H9 (cell line): Measurements from ENCODE around the gene GGT6. TPM values are rescaled to one million over a fixed set of nuclear protein-coding genes. Genes with fewer than 3 reads are reported as not detected.

ENCODE experiments used
- DNase-seq: peaks from one replicate; pipeline ENCODE4 v3.0.0-alpha.2; 2017
- H2AFZ ChIP-seq: one replicate; pipeline ENCODE4 v1.6.1; 2013; ENCODE audit warnings: mild to moderate bottlenecking, low read length, control low read depth, moderate library complexity
- H2AK5ac ChIP-seq: 2 replicates; pipeline ENCODE4 v1.6.1; 2013; ENCODE audit warnings: low read length, control low read depth, mixed read lengths; ENCODE audit not compliant: insufficient read length
- H2BK120ac ChIP-seq: one replicate; pipeline ENCODE4 v1.6.1; 2013; ENCODE audit warnings: low read depth, mild to moderate bottlenecking, low read length, control low read depth, inconsistent platforms; ENCODE audit not compliant: poor library complexity, severe bottlenecking
- H2BK12ac ChIP-seq: 2 replicates; pipeline ENCODE4 v1.6.1; 2013; ENCODE audit warnings: low read length, control low read depth, mixed read lengths, low read depth; ENCODE audit not compliant: insufficient read length
- H2BK15ac ChIP-seq: 2 replicates; pipeline ENCODE4 v1.6.1; 2013; ENCODE audit warnings: low read depth, low read length, control low read depth
- H2BK20ac ChIP-seq: one replicate; pipeline ENCODE4 v1.6.1; 2013; ENCODE audit warnings: low read depth, mild to moderate bottlenecking, low read length, control low read depth, inconsistent platforms; ENCODE audit not compliant: poor library complexity, severe bottlenecking
- H2BK5ac ChIP-seq: 2 replicates; pipeline ENCODE4 v1.6.1; 2013; ENCODE audit warnings: low read length, control low read depth, mixed read lengths; ENCODE audit not compliant: insufficient read length
- H3K14ac ChIP-seq: 2 replicates; pipeline ENCODE4 v1.6.1; 2013; ENCODE audit warnings: low read length, control low read depth; ENCODE audit not compliant: insufficient read depth
- H3K18ac ChIP-seq: 2 replicates; pipeline ENCODE4 v1.6.1; 2013; ENCODE audit warnings: low read depth, mild to moderate bottlenecking, mixed read lengths, low read length, control low read depth; ENCODE audit not compliant: insufficient read length
- H3K23ac ChIP-seq: 2 replicates; pipeline ENCODE4 v1.6.1; 2013; ENCODE audit warnings: low read length, control low read depth, mixed read lengths, low read depth; ENCODE audit not compliant: insufficient read length
- H3K23me2 ChIP-seq: 2 replicates; pipeline ENCODE4 v1.6.1; 2013; ENCODE audit warnings: low read depth, mild to moderate bottlenecking, mixed read lengths, low read length, control low read depth; ENCODE audit not compliant: insufficient read length, poor library complexity, severe bottlenecking
- H3K27ac ChIP-seq: 2 replicates; pipeline ENCODE4 v1.5.1; 2013; ENCODE audit warnings: low read length, control low read depth, mixed read lengths, low read depth; ENCODE audit not compliant: insufficient read length
- H3K27me3 ChIP-seq: 2 replicates; pipeline ENCODE4 v1.6.1; 2013; ENCODE audit warnings: low read length, control low read depth, inconsistent platforms; ENCODE audit not compliant: insufficient read depth
- H3K4ac ChIP-seq: 2 replicates; pipeline ENCODE4 v1.6.1; 2013; ENCODE audit warnings: low read depth, mild to moderate bottlenecking, control low read depth, inconsistent platforms, low read length, moderate library complexity
- H3K4me1 ChIP-seq: 2 replicates; pipeline ENCODE4 v1.6.1; 2013; ENCODE audit warnings: low read length, control low read depth, inconsistent platforms; ENCODE audit not compliant: insufficient read depth
- H3K4me2 ChIP-seq: 2 replicates; pipeline ENCODE4 v1.6.1; 2013; ENCODE audit warnings: low read length, control low read depth, mixed read lengths; ENCODE audit not compliant: insufficient read length, insufficient read depth
- H3K56ac ChIP-seq: 2 replicates; pipeline ENCODE4 v1.6.1; 2013; ENCODE audit warnings: low read depth, mild to moderate bottlenecking, mixed read lengths, low read length, control low read depth; ENCODE audit not compliant: insufficient read length
- H3K79me1 ChIP-seq: 2 replicates; pipeline ENCODE4 v1.6.1; 2013; ENCODE audit warnings: low read depth, mild to moderate bottlenecking, moderate library complexity, low read length, control low read depth, inconsistent platforms; ENCODE audit not compliant: insufficient read depth, poor library complexity, severe bottlenecking
- H3K79me2 ChIP-seq: 2 replicates; pipeline ENCODE4 v1.6.1; 2013; ENCODE audit warnings: low read length, control low read depth, inconsistent platforms; ENCODE audit not compliant: insufficient read depth
- H3K9ac ChIP-seq: 2 replicates; pipeline ENCODE4 v1.6.1; 2013; ENCODE audit warnings: low read length, control low read depth, mixed read lengths; ENCODE audit not compliant: insufficient read length; ENCODE audit errors: extremely low read depth
- H3K9me3 ChIP-seq: one replicate; pipeline ENCODE4 v1.6.1; 2013; ENCODE audit warnings: low read depth, low read length, inconsistent platforms; ENCODE audit not compliant: control insufficient read depth
- H3T11ph ChIP-seq: one replicate; pipeline ENCODE4 v1.6.1; 2013; ENCODE audit warnings: mild to moderate bottlenecking, low read length, control low read depth, inconsistent platforms
- H4K20me1 ChIP-seq: one replicate; pipeline ENCODE4 v1.6.1; 2013; ENCODE audit not compliant: control insufficient read depth, insufficient read length, insufficient read depth
- H4K5ac ChIP-seq: 2 replicates; pipeline ENCODE4 v1.6.1; 2013; ENCODE audit warnings: low read depth, mild to moderate bottlenecking, mixed read lengths, low read length, control low read depth; ENCODE audit not compliant: insufficient read length
- H4K8ac ChIP-seq: replicated peaks from 2 replicates; pipeline ENCODE4 v1.6.1; 2013; ENCODE audit warnings: low read length, control low read depth, mixed read lengths, low read depth; ENCODE audit not compliant: insufficient read length
- H4K91ac ChIP-seq: 2 replicates; pipeline ENCODE4 v1.6.1; 2013; ENCODE audit warnings: low read depth, mild to moderate bottlenecking, moderate library complexity, mixed read lengths, low read length, control low read depth; ENCODE audit not compliant: insufficient read length
- H3K27ac Mint-ChIP-seq, 3 experiments: 2 replicates in 2 of 3; 3 replicates in 1 of 3; pipeline ENCODE4 v1.8.0; 2020 to 2021; ENCODE audit warnings: mixed read lengths in 3 of 3, mild to moderate bottlenecking in 1 of 3, moderate library complexity in 1 of 3
- H3K27me3 Mint-ChIP-seq: 2 replicates; pipeline ENCODE4 v1.8.0; 2021; ENCODE audit warnings: low read depth, mild to moderate bottlenecking, moderate library complexity, mixed read lengths
- H3K36me3 Mint-ChIP-seq, 3 experiments: 2 replicates in 2 of 3; 3 replicates in 1 of 3; pipeline ENCODE4 v1.8.0; 2020 to 2021; ENCODE audit warnings: low read depth in 3 of 3, mixed read lengths in 3 of 3; ENCODE audit not compliant: insufficient read depth in 1 of 3
- H3K4me1 Mint-ChIP-seq, 2 experiments: 2 replicates each; pipeline ENCODE4 v1.8.0; 2020; ENCODE audit warnings: mixed read lengths in 2 of 2
- H3K4me3 Mint-ChIP-seq, 2 experiments: 2 replicates in 1 of 2; 3 replicates in 1 of 2; pipeline ENCODE4 v1.8.0; 2020 to 2021; ENCODE audit warnings: mild to moderate bottlenecking in 2 of 2, mixed read lengths in 2 of 2, moderate library complexity in 1 of 2
- H3K9me3 Mint-ChIP-seq, 2 experiments: 2 replicates in 1 of 2; 3 replicates in 1 of 2; pipeline ENCODE4 v1.8.0; 2020; ENCODE audit warnings: mild to moderate bottlenecking in 2 of 2, mixed read lengths in 2 of 2, moderate library complexity in 1 of 2
- CTCF ChIP-seq: fragments of 200-600 bp; sonication (generic); conservative IDR thresholded peaks from 3 replicates; pipeline ENCODE4 v1.8.0; 2021; ENCODE audit warnings: antibody characterized with exemption, mild to moderate bottlenecking
- WGBS: extraction: QIAGEN DNeasy Blood & Tissue Kit; methylation state at CpG from one replicate; pipeline ENCODE4 v1.1.7; 2013; ENCODE audit warnings: missing lambda C conversion rate, low lambda C conversion rate, mixed read lengths; ENCODE audit not compliant: insufficient read length; ENCODE audit errors: extremely low coverage; 5-methylcytosine and 5-hydroxymethylcytosine counted together
- total RNA-seq: library from RNA; stranded (reverse); gene quantifications from 2 replicates; pipeline ENCODE4 v1.2.1, GENCODE V29; 2021

GGT6 gene
- total RNA-seq, 1 experiment from 2014 or later, result 0.17 TPM

GRCh38 chr17:4583782-4584100 is 23.4 kb upstream of the GGT6 start:
- H3K18ac ChIP-seq, result no peak overlapping the region
- H2BK15ac ChIP-seq, result no peak overlapping the region
- H3K4ac ChIP-seq, result no peak overlapping the region
- H2BK120ac ChIP-seq, result no peak overlapping the region
- H2BK5ac ChIP-seq, result no peak overlapping the region
- H3K23me2 ChIP-seq, result peaks cover 10% of the 10 kb centered on the region
- H3K4me1 ChIP-seq, result no peaks in the 10 kb centered on the region; the same call in 1 of the 2 replicates
- no peak overlapping the region for H3K23ac ChIP-seq
- no peak overlapping the region for H3T11ph ChIP-seq
- peaks cover 21 to 37% of the 10 kb centered on the region in 2 experiments for H3K4me1 Mint-ChIP-seq
- peaks cover 2% of the 10 kb centered on the region for H4K20me1 ChIP-seq
- no peak overlapping the region for H4K91ac ChIP-seq
- no peak overlapping the region for H3K27ac ChIP-seq
- no peak overlapping the region for H2BK12ac ChIP-seq
- H2AK5ac ChIP-seq, result no peak overlapping the region
- H3K4me2 ChIP-seq, result peak overlapping the region; percentile 77
- no peaks in the 10 kb centered on the region for H3K79me2 ChIP-seq
- H4K8ac ChIP-seq, result no peak overlapping the region
- H3K27me3 Mint-ChIP-seq, result peaks cover 71% of the 10 kb centered on the region
- no peak overlapping the region for H4K5ac ChIP-seq
- H3K4me3 Mint-ChIP-seq, result peak overlapping the region; percentile 71 to 90
- peak; percentile 55 for TF ChIP-seq CTCF
- no peak overlapping the region for H2AFZ ChIP-seq
- no peak overlapping the region; the same call in 1 of the 2 replicates for H3K14ac ChIP-seq
- H3K9me3 Mint-ChIP-seq, result no peaks in the 10 kb centered on the region
- peak; percentile 75 for DNase-seq
- no peak overlapping the region for H3K27ac Mint-ChIP-seq
- H3K9me3 ChIP-seq, result no peaks in the 10 kb centered on the region
- H2BK20ac ChIP-seq, result no peak overlapping the region
- no peaks in the 10 kb centered on the region; a peak in 1 of 7 replicates for H3K36me3 Mint-ChIP-seq
- no peaks in the 10 kb centered on the region for H3K79me1 ChIP-seq
- peaks cover 23% of the 10 kb centered on the region; the same call in 1 of the 2 replicates for H3K27me3 ChIP-seq
- no peak overlapping the region for H3K9ac ChIP-seq
- no CpG with 5 or more reads among the region's 12 CpGs for WGBS
- no peak overlapping the region for H3K56ac ChIP-seq
